ENCODE measurements around the gene ATG12.
"Not testable (repeated sequence)": the region's sequence is repeated elsewhere in the genome, so short reads cannot be mapped to it uniquely, and the experiment has no call there.

The ATG12 gene

DNA sequence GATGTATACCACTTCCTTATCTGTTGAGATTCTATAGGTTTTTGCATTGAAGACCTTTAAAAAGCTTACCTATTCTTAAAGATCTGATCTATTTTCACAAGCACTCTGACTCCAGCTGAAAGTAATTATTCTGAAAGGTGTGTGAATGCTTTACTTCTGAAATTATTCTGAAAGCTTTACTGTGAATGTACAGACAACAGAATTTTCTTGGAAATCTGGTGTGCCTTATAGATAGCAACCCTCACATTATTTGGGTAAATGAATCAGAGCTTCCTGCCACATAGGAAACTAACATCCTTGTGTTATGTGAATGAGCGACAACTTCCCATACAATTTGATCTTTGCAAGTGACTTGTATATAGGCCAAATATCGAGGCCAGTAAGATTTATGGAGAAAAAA is 31.4 kb downstream of the ATG12 start:
- TF ChIP-seq, protein P1, sequence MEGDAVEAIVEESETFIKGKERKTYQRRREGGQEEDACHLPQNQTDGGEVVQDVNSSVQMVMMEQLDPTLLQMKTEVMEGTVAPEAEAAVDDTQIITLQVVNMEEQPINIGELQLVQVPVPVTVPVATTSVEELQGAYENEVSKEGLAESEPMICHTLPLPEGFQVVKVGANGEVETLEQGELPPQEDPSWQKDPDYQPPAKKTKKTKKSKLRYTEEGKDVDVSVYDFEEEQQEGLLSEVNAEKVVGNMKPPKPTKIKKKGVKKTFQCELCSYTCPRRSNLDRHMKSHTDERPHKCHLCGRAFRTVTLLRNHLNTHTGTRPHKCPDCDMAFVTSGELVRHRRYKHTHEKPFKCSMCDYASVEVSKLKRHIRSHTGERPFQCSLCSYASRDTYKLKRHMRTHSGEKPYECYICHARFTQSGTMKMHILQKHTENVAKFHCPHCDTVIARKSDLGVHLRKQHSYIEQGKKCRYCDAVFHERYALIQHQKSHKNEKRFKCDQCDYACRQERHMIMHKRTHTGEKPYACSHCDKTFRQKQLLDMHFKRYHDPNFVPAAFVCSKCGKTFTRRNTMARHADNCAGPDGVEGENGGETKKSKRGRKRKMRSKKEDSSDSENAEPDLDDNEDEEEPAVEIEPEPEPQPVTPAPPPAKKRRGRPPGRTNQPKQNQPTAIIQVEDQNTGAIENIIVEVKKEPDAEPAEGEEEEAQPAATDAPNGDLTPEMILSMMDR (IDR thresholded peaks at IDR 0.05; ENCODE audit: control insufficient read depth, extremely low read depth, insufficient read depth) = no peak
- no peak for DNase-seq (ENCODE audit: low read depth)
- H3K4me3 ChIP-seq (ENCODE audit: low read depth, low read length) = no peak overlapping the region

DNA sequence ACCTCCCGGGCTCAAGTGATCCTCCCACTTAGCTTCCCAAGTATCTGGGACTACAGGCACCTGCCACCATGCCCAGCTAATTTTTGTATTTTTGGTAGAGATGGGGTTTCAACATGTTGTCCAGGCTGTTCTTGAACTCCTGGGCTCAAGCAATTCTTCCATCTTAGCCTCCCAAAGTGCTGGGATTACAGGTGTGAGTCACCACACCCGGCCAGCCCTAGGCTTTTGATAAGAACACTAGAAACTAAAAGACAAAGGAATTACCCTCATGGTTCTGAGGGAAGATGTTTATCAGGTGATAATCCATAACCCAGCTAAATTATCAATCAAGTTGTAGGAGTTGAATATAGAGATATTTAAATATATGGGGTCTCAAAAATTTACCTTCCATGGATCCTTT is 33.3 kb downstream of the ATG12 start:
- DNase-seq (ENCODE audit: low read depth); H3K4me3 ChIP-seq (ENCODE audit: low read depth, low read length): not testable (repeated sequence)

DNA sequence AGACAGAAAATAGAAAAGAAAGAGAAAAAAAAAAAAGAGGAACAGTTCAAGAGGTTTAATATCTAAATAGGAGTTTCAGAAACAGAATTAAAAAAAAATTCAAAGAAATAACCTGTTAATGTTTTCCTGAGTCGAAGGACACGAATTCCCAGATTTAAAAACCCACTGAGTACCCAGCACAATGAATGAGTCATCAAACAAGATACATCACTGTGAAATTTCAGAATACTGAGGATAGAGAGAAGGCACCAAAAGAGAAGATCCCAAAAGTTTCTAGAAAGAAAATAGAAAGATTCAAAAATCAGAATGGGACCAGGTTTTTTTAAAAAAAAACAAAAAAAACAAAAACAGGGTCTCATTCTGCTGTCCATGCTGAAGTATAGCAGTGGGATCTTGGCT is 33.7 kb downstream of the ATG12 start:
- TF ChIP-seq, protein P1 (IDR thresholded peaks at IDR 0.05; ENCODE audit: control insufficient read depth, extremely low read depth, insufficient read depth) = no peak
- no peak for DNase-seq (ENCODE audit: low read depth)
- no peak overlapping the region for H3K4me3 ChIP-seq (ENCODE audit: low read depth, low read length)

DNA sequence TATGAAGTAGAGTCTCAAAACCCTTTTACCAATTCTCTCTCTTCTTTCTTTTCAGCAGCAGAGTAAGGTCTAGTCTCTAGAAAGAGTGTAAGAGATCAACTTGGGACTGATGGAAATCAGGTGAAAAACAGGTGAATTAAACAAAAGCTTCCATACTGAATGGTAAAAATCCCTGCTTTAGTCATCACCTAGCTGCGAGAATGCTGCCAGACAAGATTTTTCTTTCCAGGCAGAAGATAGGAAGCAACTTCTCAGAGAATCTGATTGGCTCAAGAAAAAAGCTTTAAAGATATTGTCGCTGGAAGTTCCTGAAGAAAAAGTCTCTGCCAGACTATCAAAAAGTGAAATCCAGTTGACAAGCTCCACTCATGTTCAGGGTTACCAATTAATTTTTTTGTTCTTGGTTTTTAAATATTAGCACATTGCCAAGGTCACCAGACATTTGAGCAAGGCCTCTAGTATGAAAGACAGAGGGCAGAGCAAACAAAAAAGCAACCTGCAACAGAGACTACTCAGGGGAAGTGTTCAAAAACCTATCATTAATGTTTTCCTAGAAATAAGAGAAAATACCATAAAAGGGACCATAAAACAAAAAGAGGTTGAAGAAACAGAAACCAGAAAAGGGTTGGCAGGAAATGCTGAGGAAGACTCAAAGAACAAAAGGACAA is 34.2 kb downstream of the ATG12 start:
- DNase-seq (ENCODE audit: low read depth) = no peak
- TF ChIP-seq, protein P1 (IDR thresholded peaks at IDR 0.05; ENCODE audit: control insufficient read depth, extremely low read depth, insufficient read depth) = no peak
- no peak overlapping the region for H3K4me3 ChIP-seq (ENCODE audit: low read depth, low read length)

GRCh38 chr5:115801984-115802383 is 39.4 kb downstream of the ATG12 start:
- DNase-seq (ENCODE audit: low read depth) = no peak
- H3K4me3 ChIP-seq (ENCODE audit: low read depth, low read length) = no peak overlapping the region
- TF ChIP-seq, protein P1 (IDR thresholded peaks at IDR 0.05; ENCODE audit: control insufficient read depth, extremely low read depth, insufficient read depth) = no peak

- TF ChIP-seq, protein P1 (IDR thresholded peaks at IDR 0.05; ENCODE audit: control insufficient read depth, extremely low read depth, insufficient read depth) = no peak
These were observed 40.2 kb downstream of the ATG12 start for GRCh38 chr5:115801152-115801551.

DNA sequence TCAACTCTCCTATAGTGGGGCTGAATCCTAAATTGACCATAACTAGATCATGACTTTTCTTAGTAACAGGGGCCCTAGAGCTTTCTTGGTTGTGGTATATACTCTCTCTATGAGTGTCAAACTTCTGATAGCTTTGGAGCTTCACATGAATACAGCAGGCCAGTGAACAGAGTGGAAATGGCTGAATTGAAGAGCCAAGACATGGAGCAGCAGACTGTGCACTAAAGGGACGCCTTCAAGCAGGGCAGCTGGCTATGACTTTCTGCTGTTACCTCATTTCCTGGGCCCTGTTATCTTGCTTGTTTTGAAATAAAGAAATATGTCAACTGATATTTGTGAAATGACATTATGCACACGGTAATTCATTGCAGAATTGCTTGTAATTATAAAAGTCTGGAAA is 41.3 kb downstream of the ATG12 start:
- TF ChIP-seq, protein P1 (IDR thresholded peaks at IDR 0.05; ENCODE audit: control insufficient read depth, extremely low read depth, insufficient read depth) = no peak

More at GRCh38 chr5:115801152-115801551, 40.2 kb downstream of the ATG12 start:
- DNase-seq (ENCODE audit: low read depth) = no peak
- H3K4me3 ChIP-seq (ENCODE audit: low read depth, low read length) = no peak overlapping the region

More for the DNA sequence above, 41.3 kb downstream of the ATG12 start:
- H3K4me3 ChIP-seq (ENCODE audit: low read depth, low read length) = no peak overlapping the region
- no peak for DNase-seq (ENCODE audit: low read depth)

All from LNCaP clone FGC (cell line).